T-helper 2 cell treated with Interferon-gamma antibody and Interleukin-4, amounts not matched to agents 5 μg/mL and 100 μg/mL, for 36 hours (primary cell): ENCODE results near the gene GMDS.

Experiments used
- DNase-seq: peaks from one replicate; pipeline ENCODE4 v3.0.0; 2021; ENCODE audit warnings: low spot score
- H3K27ac Mint-ChIP-seq: one replicate; pipeline ENCODE4 v1.8.0; 2021; ENCODE audit warnings: mild to moderate bottlenecking, mixed read lengths
- H3K27me3 Mint-ChIP-seq: one replicate; pipeline ENCODE4 v1.8.0; 2021; ENCODE audit warnings: low read depth, mixed read lengths
- H3K36me3 Mint-ChIP-seq: one replicate; pipeline ENCODE4 v1.8.0; 2021; ENCODE audit warnings: low read depth, mixed read lengths
- H3K4me1 Mint-ChIP-seq: one replicate; pipeline ENCODE4 v1.8.0; 2021; ENCODE audit warnings: low read depth, mixed read lengths
- H3K4me3 Mint-ChIP-seq: one replicate; pipeline ENCODE4 v1.8.0; 2022; ENCODE audit warnings: mild to moderate bottlenecking, moderate library complexity, mixed read lengths
- H3K9me3 Mint-ChIP-seq: one replicate; pipeline ENCODE4 v1.8.0; 2021; ENCODE audit warnings: mixed read lengths

GMDS gene

DNA sequence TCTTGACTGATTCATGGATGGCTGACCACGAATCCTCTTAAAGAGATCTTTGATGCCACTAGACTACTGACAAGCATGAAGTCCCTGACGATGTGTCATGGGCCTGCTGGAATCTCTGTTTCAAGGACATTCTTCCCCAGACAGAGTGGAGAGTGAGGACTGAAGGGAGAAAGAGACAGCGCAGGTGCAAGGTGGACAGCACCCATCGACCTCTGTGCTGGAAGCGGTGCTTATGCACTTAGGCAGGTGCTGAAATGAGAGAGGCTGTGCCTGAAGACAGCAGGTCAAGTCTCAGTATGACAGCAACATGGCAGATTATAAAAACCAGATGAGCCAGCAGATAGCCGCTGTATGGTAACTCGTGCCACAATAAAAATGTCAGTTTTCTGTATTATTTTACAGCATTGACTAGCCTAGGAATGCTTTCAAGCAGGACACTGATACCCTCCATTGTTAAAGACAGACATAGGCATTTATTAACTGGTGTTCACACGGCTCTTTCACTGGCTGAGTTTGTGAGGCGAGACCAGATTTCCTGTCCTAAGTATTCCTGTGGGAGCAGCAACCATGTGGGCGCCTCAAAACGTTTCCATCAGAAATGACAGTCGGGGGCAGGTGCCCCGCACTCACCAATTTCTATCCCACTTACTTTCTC is 588.2 kb downstream of the GMDS start:
- no peaks in the 10 kb centered on the region for H3K36me3 Mint-ChIP-seq
- DNase-seq = no peak
- H3K4me3 Mint-ChIP-seq = no peak overlapping the region
- H3K27ac Mint-ChIP-seq = no peak overlapping the region
- no peaks in the 10 kb centered on the region for H3K9me3 Mint-ChIP-seq
- H3K27me3 Mint-ChIP-seq = no peaks in the 10 kb centered on the region
- no peaks in the 10 kb centered on the region for H3K4me1 Mint-ChIP-seq

- Mint-ChIP-seq H3K4me1 (no peaks in the 10 kb centered on the region), H3K9me3 (no peaks in the 10 kb centered on the region), H3K4me3 (no peak overlapping the region), H3K36me3 (no peaks in the 10 kb centered on the region), H3K27ac (no peak overlapping the region), H3K27me3 (no peaks in the 10 kb centered on the region)
- DNase-seq = no peak
These were observed 591.4 kb downstream of the GMDS start for GRCh38 chr6:1654054-1654453.

DNA sequence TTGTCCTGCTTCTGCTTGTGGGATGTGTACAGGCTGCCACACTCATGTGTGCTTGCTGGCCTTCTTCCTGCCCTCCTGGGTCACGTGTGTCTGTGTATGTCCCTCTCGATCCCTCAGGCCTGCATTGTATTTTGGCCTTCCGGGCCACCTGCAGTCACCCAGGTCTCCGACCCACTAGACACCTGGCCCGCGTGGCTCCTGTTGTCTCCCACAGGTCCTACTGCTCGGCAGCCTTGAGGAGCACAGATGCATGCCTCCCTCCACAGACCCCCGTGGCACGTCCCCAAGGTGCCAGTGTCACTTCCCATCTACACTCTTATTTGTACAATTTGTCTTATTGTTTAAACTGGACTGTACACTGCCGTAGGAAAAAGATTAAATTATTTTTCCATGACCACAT is 592.6 kb downstream of the GMDS start:
- no peaks in the 10 kb centered on the region for H3K4me1 Mint-ChIP-seq
- DNase-seq = no peak
- no peak overlapping the region for H3K4me3 Mint-ChIP-seq
- no peaks in the 10 kb centered on the region for H3K27me3 Mint-ChIP-seq
- H3K27ac Mint-ChIP-seq = no peak overlapping the region
- H3K36me3 Mint-ChIP-seq = no peaks in the 10 kb centered on the region
- no peaks in the 10 kb centered on the region for H3K9me3 Mint-ChIP-seq

GRCh38 chr6:1651362-1651761 is 594.0 kb downstream of the GMDS start:
- no peak overlapping the region for H3K4me3 Mint-ChIP-seq
- no peaks in the 10 kb centered on the region for H3K9me3 Mint-ChIP-seq
- H3K27me3 Mint-ChIP-seq = no peaks in the 10 kb centered on the region
- no peaks in the 10 kb centered on the region for H3K36me3 Mint-ChIP-seq
- no peak for DNase-seq
- H3K4me1 Mint-ChIP-seq = no peaks in the 10 kb centered on the region
- H3K27ac Mint-ChIP-seq = no peak overlapping the region

GRCh38 chr6:1645466-1646185 is 599.8 kb downstream of the GMDS start:
- Mint-ChIP-seq H3K4me3 (no peak overlapping the region), H3K27ac (no peak overlapping the region)
- DNase-seq = no peak

GRCh38 chr6:1644516-1645060 is 600.8 kb downstream of the GMDS start:
- H3K4me1 Mint-ChIP-seq = no peaks in the 10 kb centered on the region
- DNase-seq = no peak
- H3K27me3 Mint-ChIP-seq = no peaks in the 10 kb centered on the region
- no peaks in the 10 kb centered on the region for H3K9me3 Mint-ChIP-seq
- no peak overlapping the region for H3K4me3 Mint-ChIP-seq
- no peaks in the 10 kb centered on the region for H3K36me3 Mint-ChIP-seq
- H3K27ac Mint-ChIP-seq = no peak overlapping the region

More at GRCh38 chr6:1645466-1646185, 599.8 kb downstream of the GMDS start:
- Mint-ChIP-seq H3K4me1 (no peaks in the 10 kb centered on the region), H3K27me3 (no peaks in the 10 kb centered on the region), H3K36me3 (no peaks in the 10 kb centered on the region), H3K9me3 (no peaks in the 10 kb centered on the region)

DNA sequence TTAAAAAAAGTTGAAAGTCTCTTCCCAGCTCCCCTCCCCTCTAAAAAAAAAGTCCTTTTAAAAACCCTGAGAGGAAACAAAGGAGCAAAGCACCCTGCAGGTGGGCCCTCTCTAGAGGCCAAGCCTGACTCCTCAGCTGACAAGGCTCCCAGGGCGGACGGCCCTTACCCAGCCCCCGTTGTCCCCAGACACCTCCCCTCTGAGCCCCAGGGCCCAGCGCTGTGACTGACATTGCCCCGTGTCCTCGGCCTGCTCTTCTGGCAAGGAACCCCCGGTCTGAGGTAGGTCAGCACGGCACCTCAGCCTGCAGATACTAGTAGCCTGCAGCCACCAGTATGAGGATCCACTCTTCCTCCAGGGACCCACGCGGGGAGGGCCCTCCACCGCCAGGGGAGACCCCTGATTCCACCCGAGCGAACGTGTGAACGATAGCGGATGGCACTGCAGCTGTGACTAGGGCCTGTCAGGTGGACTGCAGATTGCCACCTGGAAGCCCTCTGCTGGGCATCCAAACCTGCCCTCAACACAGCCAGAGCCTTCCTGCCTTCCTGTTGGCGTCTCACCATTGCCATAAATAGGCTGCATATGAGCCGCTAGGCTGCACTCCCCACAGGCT is 601.5 kb downstream of the GMDS start:
- Mint-ChIP-seq H3K27ac (no peak overlapping the region), H3K9me3 (no peaks in the 10 kb centered on the region), H3K36me3 (no peaks in the 10 kb centered on the region), H3K27me3 (no peaks in the 10 kb centered on the region), H3K4me1 (no peaks in the 10 kb centered on the region), H3K4me3 (no peak overlapping the region)
- no peak for DNase-seq

DNA sequence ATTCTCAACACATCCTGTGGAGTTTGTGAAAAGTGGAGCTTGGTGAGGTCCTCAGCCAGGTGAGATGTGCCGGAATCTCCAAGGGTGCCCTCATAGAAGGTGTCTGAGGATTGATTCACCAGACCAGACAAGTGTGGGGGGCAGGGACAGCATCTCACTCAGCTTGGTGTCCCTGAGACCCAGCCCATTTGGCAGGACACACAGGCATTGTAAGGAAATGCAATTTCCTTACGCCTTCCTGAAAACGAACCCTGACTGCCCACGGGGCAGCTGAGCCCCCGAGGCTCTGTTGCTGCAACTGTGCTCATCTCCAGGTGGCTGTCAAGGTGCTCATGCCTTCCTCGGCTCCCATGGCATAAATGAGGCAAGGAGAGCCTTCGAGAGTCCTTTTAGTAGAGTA is 602.3 kb downstream of the GMDS start:
- Mint-ChIP-seq H3K36me3 (no peaks in the 10 kb centered on the region), H3K27me3 (no peaks in the 10 kb centered on the region), H3K4me3 (no peak overlapping the region), H3K27ac (no peak overlapping the region), H3K4me1 (no peaks in the 10 kb centered on the region), H3K9me3 (no peaks in the 10 kb centered on the region)
- DNase-seq = no peak

DNA sequence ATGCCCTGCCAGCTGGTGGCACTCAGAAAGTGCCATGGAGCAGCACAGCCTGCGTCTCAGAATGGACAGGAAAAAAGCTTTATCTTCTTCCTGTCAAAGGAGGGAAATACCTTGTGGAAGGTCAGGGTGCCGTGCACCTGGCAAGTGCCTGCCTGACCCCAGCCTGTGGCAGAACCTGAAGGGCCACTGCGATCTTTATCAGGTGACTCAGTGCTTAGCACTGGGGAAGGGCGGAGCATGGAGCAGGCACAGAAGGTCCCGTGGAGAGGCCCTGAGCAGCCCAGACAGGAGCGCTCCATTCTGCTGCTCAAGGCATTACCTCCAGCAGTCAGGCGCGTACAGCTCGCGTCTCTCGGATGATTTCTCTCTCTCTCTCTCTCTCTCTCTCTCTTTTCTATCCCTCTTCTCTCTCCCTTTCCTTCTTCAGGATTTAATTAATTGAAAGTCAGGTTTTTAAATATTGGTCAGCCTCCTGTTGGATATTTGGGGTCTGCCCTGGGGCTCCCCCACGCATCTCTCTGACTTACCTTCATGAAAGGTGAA is 604.0 kb downstream of the GMDS start:
- Mint-ChIP-seq H3K9me3 (no peaks in the 10 kb centered on the region), H3K4me3 (no peak overlapping the region), H3K4me1 (no peaks in the 10 kb centered on the region), H3K36me3 (no peaks in the 10 kb centered on the region), H3K27ac (no peak overlapping the region), H3K27me3 (no peaks in the 10 kb centered on the region)
- DNase-seq = no peak

- Mint-ChIP-seq H3K4me1 (no peaks in the 10 kb centered on the region), H3K36me3 (no peaks in the 10 kb centered on the region), H3K4me3 (no peak overlapping the region), H3K9me3 (no peaks in the 10 kb centered on the region), H3K27me3 (no peaks in the 10 kb centered on the region), H3K27ac (no peak overlapping the region)
- DNase-seq = no peak
These were observed 604.9 kb downstream of the GMDS start for GRCh38 chr6:1640476-1640875.

DNA sequence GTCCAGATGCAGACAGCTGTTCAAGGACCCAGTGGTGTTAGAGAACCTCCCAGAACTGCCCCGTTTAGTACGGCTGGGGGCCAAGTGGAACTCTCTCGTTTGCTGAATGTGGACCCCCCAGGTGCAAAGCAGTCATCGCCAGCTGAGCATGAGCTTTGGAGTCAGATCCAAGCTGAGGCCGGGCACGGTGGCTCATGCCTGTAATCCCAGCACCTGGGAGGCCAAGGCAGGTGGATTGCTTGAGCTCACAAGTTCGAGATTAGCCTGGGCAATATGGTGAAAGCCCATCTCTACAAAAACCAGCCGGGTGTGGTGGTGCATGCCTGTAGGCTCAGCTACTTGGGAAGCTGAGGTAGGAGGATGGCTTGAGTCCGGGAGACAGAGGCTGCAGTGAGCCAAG is 606.0 kb downstream of the GMDS start:
- no peaks in the 10 kb centered on the region for H3K36me3 Mint-ChIP-seq
- H3K4me3 Mint-ChIP-seq = no peak overlapping the region
- no peaks in the 10 kb centered on the region for H3K27me3 Mint-ChIP-seq
- H3K9me3 Mint-ChIP-seq = no peaks in the 10 kb centered on the region
- no peak for DNase-seq
- H3K27ac Mint-ChIP-seq = no peak overlapping the region
- no peaks in the 10 kb centered on the region for H3K4me1 Mint-ChIP-seq

DNA sequence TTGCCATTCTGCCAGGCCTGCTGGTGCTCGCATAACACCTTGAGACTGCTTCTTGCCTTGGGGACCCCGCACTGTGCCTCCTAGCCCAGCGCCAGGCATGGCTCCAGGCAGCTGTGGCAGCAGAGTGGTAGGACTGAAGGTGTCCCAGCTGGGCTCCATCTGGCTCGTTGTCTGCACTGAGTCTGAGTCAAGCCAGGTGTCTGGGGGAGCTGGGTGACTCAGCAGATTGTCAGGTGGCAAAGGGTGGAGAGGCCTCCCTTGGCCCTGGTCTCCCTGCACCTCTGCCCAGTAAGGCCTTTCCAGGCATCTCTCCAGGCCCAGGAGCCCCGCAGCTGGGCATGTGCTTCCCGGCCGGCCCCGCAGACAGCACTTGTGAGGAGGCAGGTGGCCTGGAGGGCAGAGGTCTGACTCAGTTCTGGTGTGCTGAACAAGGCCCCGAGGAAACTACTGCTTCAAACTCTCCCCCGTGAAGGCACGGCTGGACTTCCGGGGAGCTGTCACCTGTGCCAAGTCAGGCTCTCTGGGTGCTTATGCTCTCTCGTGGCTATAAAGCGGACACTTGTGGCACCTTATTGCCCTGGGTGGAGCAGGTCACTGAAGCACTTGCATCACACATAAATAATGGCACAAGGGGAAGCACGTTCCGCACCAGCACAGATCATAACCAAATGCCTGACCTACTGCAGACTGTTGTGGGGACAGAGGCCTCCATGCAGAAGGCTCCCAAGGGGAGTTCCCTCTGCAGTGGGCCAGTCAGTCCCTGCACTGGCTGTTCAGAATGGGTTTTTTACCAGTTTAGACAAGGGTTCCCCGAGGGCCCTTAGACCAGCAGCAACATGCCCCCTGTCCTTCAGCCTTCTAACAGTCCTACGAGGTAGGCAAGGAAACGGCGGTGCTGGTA is 608.2 kb downstream of the GMDS start:
- H3K9me3 Mint-ChIP-seq = no peaks in the 10 kb centered on the region
- no peaks in the 10 kb centered on the region for H3K36me3 Mint-ChIP-seq
- no peak for DNase-seq
- H3K4me3 Mint-ChIP-seq = no peak overlapping the region
- H3K4me1 Mint-ChIP-seq = no peaks in the 10 kb centered on the region
- H3K27ac Mint-ChIP-seq = no peak overlapping the region
- H3K27me3 Mint-ChIP-seq = peaks cover 2% of the 10 kb centered on the region

DNA sequence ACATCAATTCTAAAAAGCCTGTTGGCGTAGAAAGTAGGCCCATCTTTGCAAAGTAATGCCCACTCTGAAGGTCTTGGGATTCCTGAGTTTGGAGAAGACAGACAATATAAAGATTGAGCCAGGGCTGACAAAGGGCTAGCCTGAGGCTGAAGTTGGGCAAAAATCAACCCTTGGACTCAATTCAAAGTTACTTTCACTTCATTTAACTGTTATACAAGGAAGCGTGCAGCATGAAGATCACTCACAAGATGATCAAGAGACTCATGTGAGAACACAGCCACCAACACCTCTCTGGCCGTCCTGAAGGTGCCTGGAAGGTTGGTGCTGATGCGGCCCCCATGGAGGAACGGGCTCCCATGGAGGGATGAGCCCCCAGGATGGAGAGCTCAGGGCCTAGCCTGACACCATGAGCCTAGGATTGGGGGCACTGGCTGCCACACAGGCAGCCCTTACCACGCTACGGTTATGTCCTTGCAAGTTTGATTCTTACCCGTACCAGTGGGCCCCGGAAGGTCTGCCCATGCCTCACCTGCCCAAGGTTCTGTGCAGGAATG is 609.1 kb downstream of the GMDS start:
- H3K27ac Mint-ChIP-seq = no peak overlapping the region
- H3K27me3 Mint-ChIP-seq = peaks cover 3% of the 10 kb centered on the region
- DNase-seq = no peak
- no peaks in the 10 kb centered on the region for H3K4me1 Mint-ChIP-seq
- H3K9me3 Mint-ChIP-seq = no peaks in the 10 kb centered on the region
- H3K4me3 Mint-ChIP-seq = no peak overlapping the region
- no peaks in the 10 kb centered on the region for H3K36me3 Mint-ChIP-seq
